Measurements from ENCODE around the gene KRTAP10-9. TPM values are rescaled to one million over a fixed set of nuclear protein-coding genes. Genes with fewer than 3 reads are reported as not detected.

KRTAP10-9 gene
- total and polyA plus RNA-seq, 2 of the 8 experiments (the other 6 are each of a cell fraction or from before 2014, with no cell fraction given): not detected

DNA sequence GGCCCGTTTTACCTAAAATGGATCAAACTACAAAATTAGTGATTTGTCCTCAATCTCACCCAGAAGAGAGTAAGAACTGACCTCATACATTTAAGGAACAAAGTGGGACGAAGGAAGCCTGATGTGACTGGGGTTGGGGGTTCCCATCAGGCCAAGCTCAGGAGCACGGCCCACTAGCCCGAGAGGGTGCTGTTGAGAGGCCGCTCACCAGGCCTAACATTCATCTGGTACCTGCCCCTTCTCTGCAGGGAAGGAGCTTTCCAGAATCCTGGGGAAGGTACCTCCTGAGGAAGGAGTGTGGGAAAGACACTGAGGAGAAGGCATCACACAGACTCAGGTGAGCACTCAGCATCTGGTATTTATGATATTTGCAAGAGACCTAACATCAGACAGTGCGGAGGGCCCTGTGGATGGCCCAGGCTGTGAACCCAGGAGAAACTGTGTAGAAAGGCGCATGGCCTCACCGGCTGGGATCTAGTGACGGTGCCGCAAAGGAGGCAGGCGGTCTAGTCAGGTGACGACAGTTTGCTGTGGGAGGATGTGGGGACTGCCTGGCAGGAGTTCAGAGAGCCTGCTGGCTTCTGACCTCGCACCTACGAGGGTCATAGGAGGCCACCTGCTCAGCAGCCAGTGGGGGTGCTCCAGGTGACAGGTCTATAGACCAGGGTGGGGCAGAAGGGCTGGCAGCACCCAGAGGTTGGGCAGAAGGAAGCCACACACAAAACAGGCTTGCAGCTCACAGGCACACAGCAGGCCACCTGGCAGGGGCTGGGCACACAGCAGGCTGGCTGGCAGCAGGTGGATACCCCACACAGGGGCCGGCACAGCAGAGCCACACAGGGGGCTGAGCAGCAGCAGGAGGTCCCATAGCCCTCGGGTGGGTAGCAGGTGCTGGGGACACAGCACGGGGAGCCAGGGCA lies 27.0 kb downstream of the KRTAP10-9 start (continued):
- TF ChIP-seq POLR2A (IDR thresholded peaks at IDR 0.05; ENCODE audit: control extremely low read depth in 1 of 2, low read depth in 2 of 2, low read length in 2 of 2) (no peak), GABPA (IDR thresholded peaks at IDR 0.05; ENCODE audit: borderline replicate concordance, insufficient read depth, low read length) (no peak), FOSL1 (IDR thresholded peaks at IDR 0.05; ENCODE audit: insufficient read depth, low read depth, low read length) (no peak)
- TF ChIP-seq, protein P1, sequence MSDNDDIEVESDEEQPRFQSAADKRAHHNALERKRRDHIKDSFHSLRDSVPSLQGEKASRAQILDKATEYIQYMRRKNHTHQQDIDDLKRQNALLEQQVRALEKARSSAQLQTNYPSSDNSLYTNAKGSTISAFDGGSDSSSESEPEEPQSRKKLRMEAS (IDR thresholded peaks at IDR 0.05): no peak
- TF ChIP-seq, protein P2, sequence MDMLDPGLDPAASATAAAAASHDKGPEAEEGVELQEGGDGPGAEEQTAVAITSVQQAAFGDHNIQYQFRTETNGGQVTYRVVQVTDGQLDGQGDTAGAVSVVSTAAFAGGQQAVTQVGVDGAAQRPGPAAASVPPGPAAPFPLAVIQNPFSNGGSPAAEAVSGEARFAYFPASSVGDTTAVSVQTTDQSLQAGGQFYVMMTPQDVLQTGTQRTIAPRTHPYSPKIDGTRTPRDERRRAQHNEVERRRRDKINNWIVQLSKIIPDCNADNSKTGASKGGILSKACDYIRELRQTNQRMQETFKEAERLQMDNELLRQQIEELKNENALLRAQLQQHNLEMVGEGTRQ (IDR thresholded peaks at IDR 0.05; ENCODE audit: low read length): no peak

All from H1 (cell line).